Left forelimb (tissue), 1 donor: Measurements from ENCODE around the gene DDI2.
"Not testable (repeated sequence)": the region's sequence is repeated elsewhere in the genome, so short reads cannot be mapped to it uniquely, and the experiment has no call there.

Experiments
- DNase-seq: peaks from one replicate; pipeline ENCODE4 v3.0.0-alpha.2; 2018; ENCODE audit warnings: low spot score

The DDI2 gene

GRCh38 chr1:15678578-15678977 lies 61.3 kb downstream of the DDI2 start:
- no peak for DNase-seq

DNA sequence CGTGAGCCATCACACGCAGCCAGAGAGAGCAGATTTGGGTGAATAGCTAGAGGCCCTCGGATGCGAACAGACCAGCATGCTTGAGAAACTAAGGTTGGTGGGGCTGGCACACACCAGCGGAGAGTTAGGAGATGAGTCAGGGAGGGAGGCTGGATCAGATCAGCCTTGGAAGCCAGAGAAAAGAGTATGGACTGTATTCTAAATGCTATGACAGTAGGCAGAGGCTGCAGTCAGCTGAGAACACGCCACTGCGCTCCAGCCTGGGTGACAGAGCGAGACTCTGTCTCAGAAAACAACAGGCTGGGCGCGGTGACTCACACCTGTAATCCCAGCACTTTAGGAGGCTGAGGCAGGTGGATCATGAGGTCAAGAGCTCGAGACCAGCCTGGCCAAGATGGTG lies 62.9 kb downstream of the DDI2 start:
- no peak for DNase-seq

DNA sequence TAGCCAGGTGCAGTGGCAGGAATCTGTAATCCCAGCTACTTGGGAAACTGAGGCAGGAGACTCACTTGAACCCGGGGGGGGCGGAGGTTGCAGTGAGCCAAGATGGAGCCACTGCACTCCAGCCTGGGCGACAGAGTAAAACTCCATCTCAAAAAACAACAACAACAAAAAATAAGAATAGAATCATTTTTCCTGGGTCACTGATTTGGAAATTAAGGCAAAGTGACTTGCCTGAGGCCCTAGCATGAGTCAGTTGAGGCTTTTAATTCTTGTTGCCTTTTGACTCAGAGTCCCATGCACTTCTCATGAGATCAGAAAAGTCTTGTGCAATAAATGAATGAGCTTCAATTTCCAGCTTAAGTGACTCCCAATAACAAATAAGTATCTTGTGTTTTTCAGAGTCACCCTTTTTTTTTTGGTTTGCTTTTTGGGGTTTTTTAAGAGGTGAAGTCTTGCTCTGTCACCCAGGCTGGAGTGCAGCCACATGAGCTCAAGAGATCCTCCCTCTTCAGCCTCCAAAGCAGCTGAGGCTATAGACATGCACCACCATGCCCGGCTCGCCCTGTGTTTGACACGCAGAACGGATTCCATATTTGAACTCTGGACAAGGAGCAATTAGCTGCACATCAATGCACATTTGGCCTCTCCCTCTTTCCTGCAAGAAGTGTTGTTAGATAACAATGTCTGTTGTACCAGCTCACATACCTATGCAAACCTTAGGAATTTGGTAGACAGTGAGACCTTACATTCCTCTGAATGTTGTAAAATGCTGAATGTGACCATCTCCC lies 63.5 kb downstream of the DDI2 start:
- no peak for DNase-seq

DNA sequence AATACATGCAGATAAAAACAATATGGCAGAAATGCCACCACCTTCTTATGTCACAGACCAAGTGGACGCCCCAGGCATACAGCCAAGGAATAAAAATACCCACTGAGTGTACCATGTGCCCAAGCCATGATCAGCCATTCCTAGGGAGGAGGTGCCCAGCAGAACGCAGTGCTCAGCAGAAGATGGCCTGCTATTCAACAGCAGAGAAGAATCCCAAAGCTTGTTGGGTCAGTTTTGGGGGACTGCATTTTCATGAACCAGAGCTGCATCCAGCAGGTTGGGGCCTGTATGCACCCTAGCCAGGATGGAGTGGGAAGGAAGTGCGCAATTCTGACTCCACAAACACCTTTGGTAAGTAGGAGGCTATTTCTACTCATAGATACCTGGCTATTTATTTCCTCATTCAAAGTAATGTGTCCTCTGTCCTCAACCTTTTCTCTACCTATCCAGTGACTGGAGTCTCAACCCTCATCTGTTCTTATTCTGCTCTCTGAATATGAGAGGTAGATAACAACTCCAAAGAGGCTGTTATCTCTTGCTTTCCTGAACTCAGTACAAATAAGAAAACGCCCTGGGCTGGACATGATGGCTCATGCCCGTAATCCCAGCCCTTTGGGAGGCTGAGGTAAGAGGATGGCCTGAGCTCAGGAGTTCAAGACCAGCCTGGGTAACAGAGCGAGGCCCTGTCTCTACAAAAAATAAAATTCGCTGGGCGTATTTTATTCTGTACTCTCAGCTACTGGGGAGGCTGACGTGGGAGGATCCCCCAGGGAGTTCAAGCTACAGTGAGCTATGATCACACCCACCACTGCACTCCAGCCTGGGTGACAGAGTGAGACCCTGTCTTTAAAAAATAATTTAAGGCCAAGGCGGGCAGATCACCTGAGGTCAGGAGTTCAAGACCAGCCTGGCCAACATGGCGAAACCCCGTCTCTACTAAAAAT lies 64.4 kb downstream of the DDI2 start:
- no peak for DNase-seq

- no peak for DNase-seq
Observed at GRCh38 chr1:15682936-15683341, 65.7 kb downstream of the DDI2 start.

DNA sequence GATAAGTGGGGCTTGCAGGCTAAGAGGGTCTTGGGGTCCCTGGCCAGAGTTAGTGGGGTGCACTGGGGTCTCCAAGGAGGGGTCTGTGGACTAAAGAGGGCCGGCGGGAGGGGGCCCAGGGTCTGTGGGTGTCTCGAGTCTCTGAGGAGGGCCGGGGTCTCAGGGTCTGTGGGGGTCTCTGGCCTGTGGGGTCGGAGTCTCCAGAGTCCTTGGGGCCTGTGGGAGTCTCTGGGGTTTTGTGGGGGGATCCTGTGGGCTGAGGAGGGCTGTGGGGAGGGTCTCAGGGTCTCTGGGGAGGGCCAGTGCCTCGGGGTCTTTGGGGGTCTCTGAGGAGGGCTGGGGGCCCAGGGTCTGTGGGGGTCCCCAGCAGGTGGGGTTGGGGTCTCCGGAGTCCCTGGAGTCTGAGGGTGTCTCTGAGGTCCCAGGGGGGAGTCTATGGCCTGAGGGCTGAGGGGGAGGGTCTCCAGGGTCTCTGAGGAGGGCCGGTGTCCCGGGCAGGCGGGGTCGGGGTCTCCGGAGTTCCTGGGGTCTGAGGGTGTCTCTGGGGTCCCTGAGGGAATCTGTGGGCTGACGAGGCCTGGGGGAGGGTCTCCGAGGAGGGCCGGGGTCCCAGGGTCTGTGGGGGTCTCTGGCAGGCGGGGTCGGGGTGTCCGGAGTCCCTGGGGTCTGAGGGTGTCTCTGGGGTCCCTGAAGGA lies 66.2 kb downstream of the DDI2 start:
- DNase-seq: no peak

- peak; percentile 70 for DNase-seq
Observed at GRCh38 chr1:15684042-15684461, 66.8 kb downstream of the DDI2 start, which contains the start of gene PLEKHM2. TSS of gene PLEKHM2 (plus strand) at chr1:15684320. CDS start at chr1:15684559, 239 bp downstream.

- peak; percentile 71 for DNase-seq
Observed at GRCh38 chr1:15684468-15685291, 67.4 kb downstream of the DDI2 start.

DNA sequence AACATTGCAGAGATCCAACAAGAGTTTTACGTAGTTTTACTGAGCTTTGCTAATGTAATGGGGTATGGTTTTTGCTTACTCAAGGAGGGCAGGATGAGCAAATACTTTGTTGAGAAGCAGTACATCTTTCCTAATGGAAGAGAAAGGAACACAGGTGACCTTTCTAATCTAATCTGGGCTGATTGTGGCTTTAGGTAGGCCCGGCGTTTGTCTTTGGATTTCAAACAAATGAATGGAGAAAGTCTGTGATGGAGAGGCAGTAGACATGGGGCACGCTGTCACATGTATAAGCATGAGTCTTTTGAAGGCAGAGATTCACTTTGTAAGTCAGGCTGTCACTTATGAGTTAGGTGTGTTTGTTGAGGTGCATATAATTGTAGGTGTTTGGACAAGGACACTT lies 68.6 kb downstream of the DDI2 start:
- DNase-seq: no peak

DNA sequence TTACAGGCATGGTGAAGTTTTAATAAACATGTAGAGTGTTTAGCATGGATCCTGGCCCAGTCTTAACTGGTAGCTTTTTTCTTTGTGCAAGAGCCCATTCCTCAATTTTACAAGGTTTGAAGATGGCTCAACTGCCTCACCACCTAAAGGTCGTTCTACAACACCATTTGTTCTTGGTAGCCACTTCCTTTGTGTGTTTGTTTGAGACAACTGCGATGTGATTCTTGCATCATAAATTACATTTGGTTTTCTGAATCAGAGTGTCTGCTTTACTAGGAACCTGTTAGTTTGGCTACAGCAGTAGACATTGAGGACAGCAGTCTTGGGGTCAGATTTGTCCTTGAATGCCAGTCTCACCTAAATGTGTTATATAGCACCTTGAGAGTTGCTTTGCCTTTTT lies 70.2 kb downstream of the DDI2 start:
- DNase-seq: no peak

- DNase-seq: no peak
Observed at GRCh38 chr1:15690317-15690716, 73.1 kb downstream of the DDI2 start.

DNA sequence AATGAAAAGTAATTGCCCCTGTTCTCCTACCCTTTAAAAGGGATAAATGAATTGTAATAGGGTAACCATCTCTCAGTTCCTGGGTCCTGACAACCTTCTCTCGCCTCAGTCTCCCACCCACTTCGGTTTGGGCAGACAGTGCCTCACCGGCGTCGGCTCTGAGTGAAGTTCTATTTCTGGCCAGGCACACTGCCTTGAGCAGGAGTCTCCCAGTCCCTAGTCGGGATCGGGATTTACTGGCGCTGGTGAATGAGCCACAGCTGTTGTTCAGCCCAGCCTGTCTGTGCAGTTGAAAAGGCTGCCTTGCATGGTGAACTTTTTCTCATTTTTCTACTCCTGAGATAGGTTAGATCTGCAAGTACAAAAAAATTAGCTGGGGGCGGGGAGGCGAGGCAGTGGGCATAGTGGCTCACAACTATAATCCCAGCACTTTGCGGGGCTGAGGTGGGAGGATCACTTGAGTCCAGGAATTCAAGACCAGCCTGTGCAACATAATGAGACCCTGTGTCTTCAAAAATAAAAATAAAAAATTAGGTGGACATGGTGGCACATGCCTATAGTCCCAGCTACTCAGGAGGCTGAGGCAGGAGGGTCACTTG lies 74.3 kb downstream of the DDI2 start:
- DNase-seq: no peak

DNA sequence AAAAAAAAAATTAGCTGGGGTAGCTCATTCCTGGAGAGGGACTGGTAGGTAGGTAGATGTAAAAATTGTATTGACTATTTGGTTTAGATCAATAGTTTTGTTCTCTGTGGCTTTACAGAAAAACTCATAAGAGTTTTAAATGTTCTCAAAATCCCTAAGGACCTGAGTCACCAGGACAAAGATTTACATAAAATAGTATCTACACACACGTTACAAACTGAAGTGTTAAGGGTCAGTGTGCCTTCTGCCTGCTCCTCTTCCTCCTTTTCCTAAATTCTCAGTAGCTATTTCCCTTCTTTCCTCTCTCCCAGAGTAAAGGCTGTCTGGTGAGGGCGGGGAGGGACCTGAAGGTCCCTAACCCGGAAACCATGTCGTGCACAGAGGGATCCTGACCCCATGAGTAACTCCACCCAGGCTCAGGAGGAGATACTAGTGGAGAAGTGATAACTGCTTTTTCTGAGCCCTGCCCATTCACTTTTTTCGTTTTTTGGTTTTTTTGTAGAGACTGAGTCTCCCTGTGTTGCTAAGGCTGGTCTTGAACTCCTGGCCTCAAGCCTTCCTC lies 74.9 kb downstream of the DDI2 start:
- DNase-seq: no peak

- no peak for DNase-seq
Observed at GRCh38 chr1:15693371-15693770, 76.1 kb downstream of the DDI2 start.

GRCh38 chr1:15696956-15697521 lies 79.8 kb downstream of the DDI2 start:
- DNase-seq: no peak

DNA sequence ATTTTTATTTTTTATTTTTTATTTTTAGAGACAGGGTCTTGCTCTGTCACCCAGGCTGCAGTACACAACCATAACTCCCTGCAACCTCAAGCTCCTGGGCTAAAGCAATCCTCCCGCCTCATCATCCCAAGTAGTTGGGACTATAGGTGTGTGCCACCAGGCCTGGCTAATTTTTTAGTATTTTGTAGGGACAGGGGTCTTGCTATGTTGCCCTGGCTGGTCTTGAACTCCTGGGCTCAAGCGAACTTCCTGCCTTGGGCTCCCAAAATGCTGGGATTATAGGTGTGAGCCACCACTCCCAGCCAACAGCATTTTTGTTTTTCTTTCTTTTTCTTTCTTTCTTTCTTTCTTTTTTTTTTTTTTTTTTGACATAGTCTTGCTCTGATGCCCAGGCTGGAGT lies 80.9 kb downstream of the DDI2 start:
- no peak for DNase-seq

DNA sequence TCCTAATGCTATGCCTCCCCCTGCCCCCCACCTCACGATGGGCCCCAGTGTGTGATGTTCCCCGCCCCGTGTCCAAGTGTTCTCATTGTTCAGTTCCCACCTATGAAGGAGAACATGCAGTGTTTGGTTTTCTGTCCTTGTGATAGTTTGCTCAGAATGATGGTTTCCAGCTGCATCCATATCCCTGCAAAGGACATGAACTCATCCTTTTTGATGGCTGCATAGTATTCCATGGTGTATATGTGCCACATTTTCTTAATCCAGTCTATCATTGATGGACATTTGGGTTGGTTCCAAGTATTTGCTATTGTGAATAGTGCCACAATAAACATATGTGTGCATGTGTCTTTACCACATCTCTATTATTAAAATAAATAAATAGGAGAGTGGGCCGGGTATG lies 82.1 kb downstream of the DDI2 start:
- not testable (repeated sequence) for DNase-seq

- DNase-seq: no peak
Observed at GRCh38 chr1:15700508-15700907, 83.2 kb downstream of the DDI2 start.

- DNase-seq: no peak
Observed at GRCh38 chr1:15701784-15702183, 84.5 kb downstream of the DDI2 start.
